ENCODE measurements around the gene WIZ.

WIZ gene, protein sequence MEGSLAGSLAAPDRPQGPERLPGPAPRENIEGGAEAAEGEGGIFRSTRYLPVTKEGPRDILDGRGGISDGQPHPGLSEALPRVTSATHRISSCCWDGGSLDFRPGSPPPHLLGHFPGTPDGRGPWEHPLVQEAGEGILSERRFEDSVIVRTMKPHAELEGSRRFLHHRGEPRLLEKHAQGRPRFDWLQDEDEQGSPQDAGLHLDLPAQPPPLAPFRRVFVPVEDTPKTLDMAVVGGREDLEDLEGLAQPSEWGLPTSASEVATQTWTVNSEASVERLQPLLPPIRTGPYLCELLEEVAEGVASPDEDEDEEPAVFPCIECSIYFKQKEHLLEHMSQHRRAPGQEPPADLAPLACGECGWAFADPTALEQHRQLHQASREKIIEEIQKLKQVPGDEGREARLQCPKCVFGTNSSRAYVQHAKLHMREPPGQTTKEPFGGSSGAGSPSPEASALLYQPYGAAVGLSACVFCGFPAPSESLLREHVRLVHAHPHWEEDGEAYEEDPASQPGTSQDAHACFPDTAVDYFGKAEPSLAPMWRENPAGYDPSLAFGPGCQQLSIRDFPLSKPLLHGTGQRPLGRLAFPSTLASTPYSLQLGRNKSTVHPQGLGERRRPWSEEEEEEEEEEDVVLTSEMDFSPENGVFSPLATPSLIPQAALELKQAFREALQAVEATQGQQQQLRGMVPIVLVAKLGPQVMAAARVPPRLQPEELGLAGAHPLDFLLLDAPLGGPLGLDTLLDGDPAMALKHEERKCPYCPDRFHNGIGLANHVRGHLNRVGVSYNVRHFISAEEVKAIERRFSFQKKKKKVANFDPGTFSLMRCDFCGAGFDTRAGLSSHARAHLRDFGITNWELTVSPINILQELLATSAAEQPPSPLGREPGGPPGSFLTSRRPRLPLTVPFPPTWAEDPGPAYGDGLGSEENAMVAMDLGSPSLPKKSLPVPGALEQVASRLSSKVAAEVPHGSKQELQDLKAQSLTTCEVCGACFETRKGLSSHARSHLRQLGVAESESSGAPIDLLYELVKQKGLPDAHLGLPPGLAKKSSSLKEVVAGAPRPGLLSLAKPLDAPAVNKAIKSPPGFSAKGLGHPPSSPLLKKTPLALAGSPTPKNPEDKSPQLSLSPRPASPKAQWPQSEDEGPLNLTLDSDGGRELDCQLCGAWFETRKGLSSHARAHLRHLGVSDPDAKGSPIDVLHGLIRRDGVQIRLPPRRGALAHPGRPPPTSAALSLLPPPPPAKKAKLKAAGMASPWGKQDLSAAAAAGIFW (N-terminal part only)

DNA sequence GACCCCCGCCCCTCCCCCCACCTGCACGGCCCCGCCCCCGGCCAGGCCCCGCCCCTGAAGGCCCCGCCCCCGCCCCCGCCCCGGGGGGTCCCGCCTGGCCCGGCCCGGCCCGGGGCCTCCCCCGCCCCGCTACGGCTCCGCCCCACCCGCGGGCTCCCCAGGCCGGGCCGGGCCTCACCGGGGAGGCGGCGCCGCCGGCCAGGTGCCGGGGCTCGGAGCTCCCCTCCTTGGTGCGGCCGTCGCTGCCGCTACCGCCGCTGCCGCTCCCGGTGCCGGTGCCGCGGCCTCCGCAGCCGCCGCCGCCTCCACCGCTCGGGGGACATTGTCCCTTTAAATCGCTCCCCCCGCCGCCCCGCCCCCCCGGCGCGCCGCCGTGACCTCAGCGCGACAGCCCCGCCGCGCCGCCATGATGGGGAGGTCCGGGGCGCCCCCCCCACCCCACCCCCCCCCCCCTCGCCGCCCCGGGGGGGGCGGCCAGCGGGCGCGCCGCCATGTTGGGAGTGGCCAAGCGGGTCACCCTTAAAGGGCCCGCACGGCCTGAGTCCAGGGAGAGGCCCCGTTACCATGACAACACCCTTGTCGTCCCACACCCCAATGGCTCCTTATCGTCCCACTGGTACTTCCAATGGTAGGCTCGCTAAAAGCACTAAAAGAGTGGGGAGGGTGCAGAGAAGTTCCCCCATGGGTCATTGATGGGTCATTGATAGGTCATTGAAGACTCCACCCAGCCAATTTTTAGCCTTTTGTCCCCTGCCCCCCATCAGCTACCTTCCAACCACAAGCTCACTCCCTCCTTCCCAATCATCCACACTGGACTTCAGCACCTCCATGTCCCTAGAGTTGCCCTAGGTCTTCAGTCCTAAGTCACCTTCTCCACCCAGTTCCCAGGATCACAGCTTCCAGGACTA, at the start of gene WIZ:
Gene WIZ (minus strand): TSS at position 337 of the 908 bp plus-strand sequence. CDS start 1,649 bp downstream, outside the sequence.
- Mint-ChIP-seq H3K27ac (no peak within 1 kb of the TSS), H3K4me1 (peaks cover 23% of the 10 kb centered on the region), H3K27me3 (ENCODE audit: low read depth, poor library complexity) (peaks cover 48% of the 10 kb centered on the region), H3K36me3 (ENCODE audit: low read depth) (peaks cover 6% of the 10 kb centered on the region), H3K9me3 (no peaks in the 10 kb centered on the region), H3K4me3 (peak within 1 kb of the TSS; percentile 85)
- DNase-seq = peak; percentile 80
- TF ChIP-seq, protein P1, sequence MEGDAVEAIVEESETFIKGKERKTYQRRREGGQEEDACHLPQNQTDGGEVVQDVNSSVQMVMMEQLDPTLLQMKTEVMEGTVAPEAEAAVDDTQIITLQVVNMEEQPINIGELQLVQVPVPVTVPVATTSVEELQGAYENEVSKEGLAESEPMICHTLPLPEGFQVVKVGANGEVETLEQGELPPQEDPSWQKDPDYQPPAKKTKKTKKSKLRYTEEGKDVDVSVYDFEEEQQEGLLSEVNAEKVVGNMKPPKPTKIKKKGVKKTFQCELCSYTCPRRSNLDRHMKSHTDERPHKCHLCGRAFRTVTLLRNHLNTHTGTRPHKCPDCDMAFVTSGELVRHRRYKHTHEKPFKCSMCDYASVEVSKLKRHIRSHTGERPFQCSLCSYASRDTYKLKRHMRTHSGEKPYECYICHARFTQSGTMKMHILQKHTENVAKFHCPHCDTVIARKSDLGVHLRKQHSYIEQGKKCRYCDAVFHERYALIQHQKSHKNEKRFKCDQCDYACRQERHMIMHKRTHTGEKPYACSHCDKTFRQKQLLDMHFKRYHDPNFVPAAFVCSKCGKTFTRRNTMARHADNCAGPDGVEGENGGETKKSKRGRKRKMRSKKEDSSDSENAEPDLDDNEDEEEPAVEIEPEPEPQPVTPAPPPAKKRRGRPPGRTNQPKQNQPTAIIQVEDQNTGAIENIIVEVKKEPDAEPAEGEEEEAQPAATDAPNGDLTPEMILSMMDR (IDR thresholded peaks at IDR 0.05) = no peak

DNA sequence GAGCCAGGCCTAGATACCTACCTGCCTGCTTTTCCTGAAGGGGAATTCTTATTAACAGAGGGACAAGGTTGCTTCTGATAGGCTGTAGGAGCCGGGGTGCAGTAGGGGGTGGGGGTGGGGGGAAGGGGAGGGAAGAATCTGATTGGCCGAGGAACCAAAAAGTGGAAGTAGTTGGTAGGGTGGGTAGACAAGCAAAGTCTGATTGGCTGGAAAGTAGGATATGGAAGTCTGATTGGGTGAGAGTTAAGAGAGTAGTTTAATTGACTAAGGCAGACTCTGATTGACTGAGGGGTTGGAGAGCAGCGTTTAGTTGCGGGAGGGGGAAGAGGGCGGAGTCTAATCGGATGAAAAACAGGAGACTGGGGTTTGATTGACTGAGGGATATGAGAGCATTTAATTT, 49.2 kb upstream of the WIZ start:
- TF ChIP-seq, protein P1 (IDR thresholded peaks at IDR 0.05) = no peak
- no peak for DNase-seq
- H3K36me3 Mint-ChIP-seq (ENCODE audit: low read depth) = peaks cover 4% of the 10 kb centered on the region
- H3K4me3 Mint-ChIP-seq = no peak overlapping the region
- H3K4me1 Mint-ChIP-seq = no peaks in the 10 kb centered on the region
- H3K27ac Mint-ChIP-seq = no peak overlapping the region
- H3K27me3 Mint-ChIP-seq (ENCODE audit: low read depth, poor library complexity) = no peaks in the 10 kb centered on the region
- peaks cover 60% of the 10 kb centered on the region for H3K9me3 Mint-ChIP-seq

DNA sequence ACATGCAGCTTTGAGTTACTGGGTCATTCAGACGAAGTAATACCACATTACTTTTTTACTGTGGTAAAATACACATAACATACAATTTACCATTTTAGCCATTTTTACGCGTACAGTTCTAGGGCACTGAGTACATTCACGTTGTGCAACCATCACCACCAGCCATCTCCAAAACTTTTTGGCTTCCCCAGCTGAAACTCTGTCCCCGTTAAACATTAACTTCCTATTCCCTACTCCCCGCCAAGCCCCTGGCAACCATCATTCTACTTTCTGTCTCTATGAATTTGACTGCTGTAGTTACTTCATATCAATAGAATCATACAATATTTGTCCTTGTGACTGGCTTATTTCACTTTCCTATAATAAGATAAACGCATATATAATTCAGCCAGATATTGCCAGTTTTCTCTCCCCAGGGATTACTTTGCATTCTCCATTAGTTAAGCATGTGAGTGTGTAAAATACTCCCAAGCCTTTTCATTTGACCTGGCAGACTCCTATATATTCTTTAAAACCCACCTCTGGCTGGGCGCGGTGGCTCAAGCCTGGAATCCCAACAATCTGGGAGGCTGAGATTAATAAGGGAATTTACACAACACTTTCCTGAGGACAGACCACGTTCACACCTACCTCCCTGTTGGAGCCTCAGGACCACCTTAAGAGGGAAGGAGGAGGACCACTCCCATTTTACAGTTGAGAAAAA, 48.6 kb upstream of the WIZ start:
- no peak for DNase-seq
- TF ChIP-seq, protein P1 (IDR thresholded peaks at IDR 0.05) = no peak
- peaks cover 62% of the 10 kb centered on the region for H3K9me3 Mint-ChIP-seq
- H3K27me3 Mint-ChIP-seq (ENCODE audit: low read depth, poor library complexity) = no peaks in the 10 kb centered on the region
- H3K36me3 Mint-ChIP-seq (ENCODE audit: low read depth) = peaks cover 4% of the 10 kb centered on the region
- H3K4me3 Mint-ChIP-seq = no peak overlapping the region
- no peak overlapping the region for H3K27ac Mint-ChIP-seq
- H3K4me1 Mint-ChIP-seq = no peaks in the 10 kb centered on the region

DNA sequence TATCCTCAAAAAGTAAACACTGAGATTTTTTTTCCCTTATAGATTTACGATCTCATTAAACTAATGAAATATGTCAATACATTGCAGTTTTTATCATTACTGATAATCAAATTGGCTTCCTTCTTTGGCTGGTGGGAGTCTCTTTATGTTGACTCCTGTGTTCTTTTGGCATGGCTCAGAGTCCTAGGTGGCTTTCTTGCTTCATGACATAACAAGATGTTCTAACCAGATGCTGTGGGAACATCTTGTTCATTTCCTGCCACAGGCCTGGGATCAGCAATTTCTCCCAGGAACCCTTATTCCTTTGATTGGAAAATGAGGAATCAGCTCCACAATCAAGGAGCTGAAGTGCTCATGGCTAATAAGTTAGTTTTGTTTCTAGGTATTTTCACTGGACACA, 45.4 kb upstream of the WIZ start:
- peaks cover 4% of the 10 kb centered on the region for H3K36me3 Mint-ChIP-seq (ENCODE audit: low read depth)
- H3K4me3 Mint-ChIP-seq = no peak overlapping the region
- DNase-seq = no peak
- H3K27me3 Mint-ChIP-seq (ENCODE audit: low read depth, poor library complexity) = peaks cover 3% of the 10 kb centered on the region
- H3K4me1 Mint-ChIP-seq = no peaks in the 10 kb centered on the region
- H3K9me3 Mint-ChIP-seq = peaks cover 50% of the 10 kb centered on the region
- TF ChIP-seq, protein P1 (IDR thresholded peaks at IDR 0.05) = no peak
- H3K27ac Mint-ChIP-seq = no peak overlapping the region

Measured in nephron progenitor cell (in vitro differentiated cells).